CD4-positive, alpha-beta T cell treated with Interleukin-6 at 100 ng/mL for 8 hours (primary cell): ENCODE measurements around the gene AUTS2.

Experiments used
- DNase-seq: peaks from one replicate; pipeline ENCODE4 v3.0.0-alpha.2; 2020; ENCODE audit warnings: mixed read lengths, low spot score

AUTS2 gene

DNA sequence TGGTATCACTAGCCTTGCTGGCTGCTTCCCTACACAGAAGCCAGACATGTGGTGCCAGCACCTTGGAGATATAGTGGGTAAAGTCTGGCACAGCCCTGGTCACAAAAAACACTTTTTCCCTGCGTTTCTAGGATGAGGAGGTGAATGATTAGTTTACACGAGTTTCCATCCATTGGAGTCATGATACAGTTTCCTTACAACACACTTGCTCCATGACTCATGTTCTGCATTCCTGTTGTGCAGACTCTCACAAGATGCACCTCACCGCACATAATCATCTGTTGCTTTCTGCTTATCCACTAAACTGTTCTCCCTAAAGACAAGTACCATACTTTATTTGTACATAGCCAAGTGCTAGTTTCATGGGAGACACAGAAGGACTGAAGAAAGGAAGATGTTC is 786.6 kb downstream of the AUTS2 start:
- no peak for DNase-seq

GRCh38 chr7:70387217-70387616 is 788.9 kb downstream of the AUTS2 start:
- DNase-seq, result no peak

DNA sequence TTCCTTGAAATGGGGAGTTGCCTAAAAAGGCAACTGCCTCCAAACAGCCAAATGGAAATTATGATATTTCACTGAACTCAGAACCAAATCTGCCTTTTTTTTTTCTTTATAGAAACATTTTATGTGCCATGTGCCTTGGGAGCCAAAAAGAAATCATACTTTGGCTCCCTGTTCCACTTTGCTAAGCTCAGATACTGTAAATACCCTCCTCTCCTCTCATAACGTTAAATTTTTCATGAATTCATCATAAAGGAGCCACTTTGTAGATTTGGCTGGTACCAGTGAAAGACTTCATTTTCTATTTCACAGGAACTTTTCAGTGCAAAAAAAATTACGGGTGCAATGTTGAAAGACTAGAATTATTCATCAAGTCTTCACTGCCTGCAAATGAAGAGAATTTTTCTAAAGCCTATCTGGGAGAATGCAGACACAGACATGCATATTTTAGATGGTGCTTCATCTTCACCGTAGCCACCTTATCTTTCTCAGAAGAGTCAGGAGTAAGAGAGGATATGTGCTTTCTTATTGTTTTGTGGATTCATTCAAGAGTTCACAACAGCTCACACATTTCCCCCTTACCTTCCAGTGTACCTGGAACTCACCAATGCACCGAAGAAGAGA is 791.4 kb downstream of the AUTS2 start:
- no peak for DNase-seq

- DNase-seq, result no peak
Measured at GRCh38 chr7:70390251-70390650, 792.0 kb downstream of the AUTS2 start.

GRCh38 chr7:70392256-70392876 is 794.1 kb downstream of the AUTS2 start:
- DNase-seq, result no peak

- DNase-seq, result no peak
Measured at GRCh38 chr7:70392877-70393435, 794.7 kb downstream of the AUTS2 start.

DNA sequence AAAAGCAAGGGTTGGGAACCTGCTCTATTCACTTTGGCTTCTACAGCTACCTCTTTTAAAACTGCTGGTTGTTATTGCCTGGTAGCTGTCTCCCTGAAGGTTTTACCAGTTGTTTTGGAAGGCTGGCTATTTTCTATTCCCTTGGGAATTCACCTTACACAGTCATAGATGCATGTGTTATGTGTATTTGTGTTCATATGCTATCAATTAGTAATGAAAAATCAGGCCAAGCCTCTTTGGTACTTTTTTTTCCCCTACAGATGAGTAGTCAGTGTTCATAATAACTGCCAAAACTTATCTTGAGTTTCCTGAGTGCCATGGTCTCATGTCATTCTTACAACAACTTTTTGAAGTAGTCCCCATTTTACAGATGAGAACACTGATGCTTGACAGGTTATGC is 795.7 kb downstream of the AUTS2 start:
- DNase-seq, result no peak

- DNase-seq, result no peak
Measured at GRCh38 chr7:70400829-70401380, 802.6 kb downstream of the AUTS2 start.

DNA sequence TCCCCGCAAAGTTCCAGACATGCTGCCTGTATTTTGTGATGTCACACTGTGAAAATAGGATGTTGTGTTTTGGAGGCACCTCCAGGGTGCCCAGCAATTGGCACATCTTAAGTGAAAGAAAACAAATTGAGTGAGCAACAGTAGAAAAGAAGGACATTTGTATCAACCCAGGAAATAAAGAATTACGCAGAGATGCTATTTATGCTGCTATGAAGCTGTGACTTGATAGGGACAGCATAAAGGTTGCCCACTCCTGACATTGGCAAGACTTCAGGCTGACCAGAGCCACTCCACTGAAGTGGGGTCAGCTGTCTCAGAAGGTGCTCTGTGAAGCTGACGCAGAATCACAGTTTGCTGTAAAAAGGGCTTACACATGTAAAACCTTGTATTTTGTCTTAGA is 803.8 kb downstream of the AUTS2 start:
- no peak for DNase-seq

- DNase-seq, result no peak
Measured at GRCh38 chr7:70405241-70405640, 807.0 kb downstream of the AUTS2 start.

DNA sequence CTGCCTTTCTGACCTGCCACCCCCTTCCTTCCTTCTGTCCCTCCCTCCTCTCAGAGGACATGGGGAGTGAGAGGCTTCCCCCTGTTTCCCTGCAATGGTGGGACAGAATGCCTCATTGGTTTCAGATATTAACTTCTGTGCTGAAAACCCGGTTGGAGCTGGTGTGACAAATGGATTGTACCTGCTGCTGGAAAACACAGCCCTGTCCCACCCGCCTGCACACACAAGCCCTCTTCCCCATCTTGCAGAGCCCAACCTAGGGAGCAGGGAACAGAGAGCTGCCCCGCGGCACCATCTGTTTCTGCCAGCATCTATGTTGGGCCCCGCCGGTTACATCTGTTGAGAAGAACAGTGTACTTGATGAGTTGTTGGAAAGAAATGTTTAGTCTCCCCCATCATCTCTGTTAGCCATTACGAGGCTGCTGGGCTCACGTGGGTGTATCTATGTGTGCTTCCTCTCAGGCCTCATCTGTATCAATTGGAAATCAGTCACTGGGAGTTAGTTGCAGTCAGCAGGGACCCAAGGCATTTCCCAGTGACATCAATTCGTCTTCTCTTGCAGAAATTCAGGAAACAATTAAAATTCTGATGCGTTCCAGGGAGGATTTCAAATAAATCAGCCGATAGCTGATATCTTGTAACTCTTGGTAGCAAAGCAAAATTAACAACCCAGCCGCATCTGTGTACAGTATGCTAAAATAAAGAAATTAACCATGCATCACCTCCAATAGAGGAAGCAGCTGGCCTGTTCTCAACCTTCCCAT is 808.1 kb downstream of the AUTS2 start:
- no peak for DNase-seq

GRCh38 chr7:70406950-70407209 is 808.6 kb downstream of the AUTS2 start:
- DNase-seq, result no peak

- DNase-seq, result no peak
Measured at GRCh38 chr7:70408477-70408876, 810.2 kb downstream of the AUTS2 start.

- DNase-seq, result no peak
Measured at GRCh38 chr7:70408891-70409290, 810.6 kb downstream of the AUTS2 start.

- DNase-seq, result no peak
Measured at GRCh38 chr7:70410134-70410750, 812.0 kb downstream of the AUTS2 start.

GRCh38 chr7:70414368-70414767 is 816.1 kb downstream of the AUTS2 start:
- DNase-seq, result no peak

- no peak for DNase-seq
Measured at GRCh38 chr7:70415179-70415972, 817.1 kb downstream of the AUTS2 start.

DNA sequence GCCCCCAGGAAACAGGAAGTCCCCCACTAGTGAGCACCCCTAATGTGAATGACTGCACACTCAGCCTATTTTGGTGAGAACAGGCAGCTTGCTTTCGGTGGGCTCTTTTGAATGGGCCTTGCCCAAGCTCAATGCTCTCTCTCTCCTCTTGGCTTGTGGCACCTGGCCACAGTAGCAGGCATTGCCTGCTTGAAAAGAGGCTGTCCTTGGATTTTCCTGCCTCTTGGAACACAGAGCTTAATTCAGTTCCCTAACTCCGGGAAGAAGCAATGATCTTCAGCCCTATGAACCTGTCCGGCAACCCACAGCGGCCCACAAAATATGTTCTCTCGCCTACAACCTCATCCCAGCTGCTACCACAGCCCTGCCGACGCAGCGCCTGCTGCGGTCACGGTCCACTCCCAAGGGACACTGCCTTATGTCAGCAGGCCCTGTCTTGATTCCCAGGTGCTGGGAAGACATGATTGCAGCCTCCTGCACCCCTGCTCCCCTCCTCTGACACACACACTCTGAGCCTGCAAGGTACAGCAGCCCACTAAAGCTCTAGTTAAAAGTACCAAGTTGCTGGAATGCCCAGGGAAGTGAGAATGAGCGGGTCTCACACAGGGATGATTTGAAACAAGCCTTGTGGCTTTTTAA is 818.2 kb downstream of the AUTS2 start:
- DNase-seq, result no peak

- no peak for DNase-seq
Measured at GRCh38 chr7:70416986-70417655, 818.8 kb downstream of the AUTS2 start.

DNA sequence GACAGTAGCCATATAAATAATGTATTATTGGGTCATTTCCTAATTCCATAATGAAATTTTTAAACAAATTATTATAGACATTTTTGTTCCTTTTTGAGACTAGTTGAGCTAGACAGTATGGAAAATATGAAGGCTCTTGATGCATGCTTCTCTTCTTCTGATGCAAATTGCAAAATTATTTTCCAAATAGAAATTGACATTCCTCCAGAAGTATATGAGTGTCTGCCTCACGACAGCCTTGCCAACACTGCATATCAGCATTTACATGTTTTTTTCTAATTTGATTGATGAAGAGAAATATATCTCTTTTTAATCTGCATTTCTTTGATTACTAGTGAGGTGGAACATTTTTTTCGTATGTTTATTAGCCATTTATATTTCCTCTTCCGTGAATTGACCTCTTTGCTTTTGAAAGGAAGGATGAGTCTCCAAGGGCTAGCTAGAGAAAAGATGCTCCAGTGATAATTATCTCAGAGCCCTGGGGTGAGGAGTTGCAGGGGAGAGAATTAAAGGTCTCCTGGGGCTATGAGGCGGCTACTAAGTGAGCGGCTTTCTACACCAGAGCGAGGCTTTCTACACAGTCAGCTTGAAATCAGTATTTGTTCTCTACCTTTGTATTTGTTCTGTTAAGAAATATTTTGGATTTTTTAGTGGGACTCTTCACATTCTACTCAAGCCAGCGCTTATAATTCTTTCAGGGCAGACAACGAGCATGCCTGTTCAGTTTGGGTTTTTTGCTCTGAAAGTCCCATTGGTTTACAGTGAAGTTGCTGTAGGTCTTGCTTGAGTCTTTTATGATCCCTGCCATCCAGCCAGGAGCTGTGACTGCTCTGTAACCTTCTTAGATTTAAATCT is 821.5 kb downstream of the AUTS2 start:
- no peak for DNase-seq
